Thyroid gland (tissue), 4 donors: ENCODE measurements around the gene CPXM2. TPM values are rescaled to one million over a fixed set of nuclear protein-coding genes. Genes with fewer than 3 reads are reported as not detected.

ENCODE experiments used
- DNase-seq, 2 donors: peaks; one replicate each; pipeline ENCODE4 v3.0.0-alpha.2; 2019
- H3K27ac ChIP-seq, 3 donors: fragments of 200-600 bp; sonication (generic); 1 replicate in 2 of 3; 2 replicates in 1 of 3; pipeline ENCODE4 v1.5.1; 2016 to 2019; ENCODE audit warnings: mild to moderate bottlenecking in 1 of 3, moderate library complexity in 1 of 3
- H3K27me3 ChIP-seq: fragments of 200-600 bp; sonication (generic); one replicate; pipeline ENCODE4 v1.5.1; 2019
- H3K36me3 ChIP-seq, 2 donors: fragments of 200-600 bp; sonication (generic); one replicate each; pipeline ENCODE4 v1.5.1; 2016 to 2019
- H3K4me1 ChIP-seq, 2 donors: fragments of 200-600 bp; sonication (generic); one replicate each; pipeline ENCODE4 v1.5.1; 2017 to 2019
- H3K4me3 ChIP-seq, 3 donors: fragments of 200-600 bp; sonication (generic); replicated peaks in 1 of 3; 1 replicate in 2 of 3; 2 replicates in 1 of 3; pipeline ENCODE4 v1.5.1; 2016; ENCODE audit warnings: mild to moderate bottlenecking in 1 of 3
- H3K9me3 ChIP-seq: fragments of 200-600 bp; sonication (generic); one replicate; pipeline ENCODE4 v1.5.1; 2017
- CTCF ChIP-seq, 6 experiments: fragments of 200-600 bp in 3 of 6; fragments of 450-650 bp in 3 of 6; sonication (generic) in 3 of 6; IDR thresholded peaks; one replicate each; pipeline ENCODE4 v1.5.1; 2016 to 2019; ENCODE audit warnings: antibody characterized with exemption in 6 of 6, mild to moderate bottlenecking in 2 of 6, inconsistent platforms in 1 of 6, moderate library complexity in 1 of 6
- POLR2A ChIP-seq, 2 donors: fragments of 450-650 bp; IDR thresholded peaks; one replicate each; pipeline ENCODE4 v1.6.1; 2017; ENCODE audit warnings: antibody characterized with exemption in 2 of 2, mild to moderate bottlenecking in 2 of 2, moderate library complexity in 1 of 2
- WGBS, 2 donors: methylation state at CpG; one replicate each; pipeline ENCODE4 v1.1.5; 2017; 5-methylcytosine and 5-hydroxymethylcytosine counted together
- intact Hi-C: fragments of 100-400 bp; cut with DNase I; formaldehyde crosslinking; loops from one replicate; pipeline ENCODE4 v1.15.1; 2023
- total RNA-seq, 4 donors: library from RNA; depleted of rRNA; stranded (reverse); fragments of >200 nt; gene quantifications; one replicate each; pipeline ENCODE4 v1.2.3, GENCODE V29; 2016

Gene CPXM2
- total RNA-seq, 4 donors from 2014 or later, result 6.3 to 11.6 (median 8.5) TPM

GRCh38 chr10:123847686-123848432 lies 43.7 kb downstream of the CPXM2 start:
- intact Hi-C loops, result no loop called here
- Histone ChIP-seq H3K27me3 (no peaks in the 10 kb centered on the region), H3K27ac (no peak overlapping the region), H3K4me3 (no peak overlapping the region), H3K9me3 (no peaks in the 10 kb centered on the region), H3K36me3 (no peaks in the 10 kb centered on the region), H3K4me1 (no peaks in the 10 kb centered on the region)
- no peak for DNase-seq
- WGBS, 2 donors, result 68 to 74% methylated on average over 5 of the region's 5 CpGs
- TF ChIP-seq CTCF (IDR thresholded peaks at IDR 0.05) (no peak), POLR2A (IDR thresholded peaks at IDR 0.05) (no peak)

- DNase-seq, result no peak
- no peaks in the 10 kb centered on the region for H3K4me1 ChIP-seq
- WGBS, 2 donors, result 86 to 89% methylated on average over 4 of the region's 4 CpGs
- no peaks in the 10 kb centered on the region for H3K27me3 ChIP-seq
- intact Hi-C loops, result no loop called here
- H3K27ac ChIP-seq, result no peak overlapping the region
- H3K9me3 ChIP-seq, result no peaks in the 10 kb centered on the region
- H3K4me3 ChIP-seq, result no peak overlapping the region
- no peak for TF ChIP-seq CTCF (IDR thresholded peaks at IDR 0.05)
- no peak for TF ChIP-seq POLR2A (IDR thresholded peaks at IDR 0.05)
- no peaks in the 10 kb centered on the region for H3K36me3 ChIP-seq
Observed at GRCh38 chr10:123843835-123844234, 47.8 kb downstream of the CPXM2 start.

GRCh38 chr10:123842692-123843385 lies 48.8 kb downstream of the CPXM2 start:
- H3K27me3 ChIP-seq, result no peaks in the 10 kb centered on the region
- 82 to 84% methylated on average over 9 of the region's 9 CpGs for WGBS, 2 donors
- H3K36me3 ChIP-seq, result no peaks in the 10 kb centered on the region
- no peaks in the 10 kb centered on the region for H3K4me1 ChIP-seq
- TF ChIP-seq POLR2A (IDR thresholded peaks at IDR 0.05), result no peak
- TF ChIP-seq CTCF (IDR thresholded peaks at IDR 0.05), result no peak
- intact Hi-C loops, result no loop called here
- H3K4me3 ChIP-seq, result no peak overlapping the region
- DNase-seq, result no peak
- no peaks in the 10 kb centered on the region for H3K9me3 ChIP-seq
- H3K27ac ChIP-seq, result no peak overlapping the region

- intact Hi-C loops, result no loop called here
- Histone ChIP-seq H3K4me3 (no peak overlapping the region), H3K27me3 (no peaks in the 10 kb centered on the region), H3K4me1 (no peaks in the 10 kb centered on the region), H3K27ac (no peak overlapping the region), H3K9me3 (no peaks in the 10 kb centered on the region), H3K36me3 (no peaks in the 10 kb centered on the region)
- DNase-seq, result no peak
- TF ChIP-seq POLR2A (IDR thresholded peaks at IDR 0.05), result no peak
- no peak for TF ChIP-seq CTCF (IDR thresholded peaks at IDR 0.05)
- 82 to 95% methylated on average over 2 of the region's 2 CpGs for WGBS, 2 donors
Observed at GRCh38 chr10:123841560-123841959, 50.0 kb downstream of the CPXM2 start.

- no peak for DNase-seq
- Histone ChIP-seq H3K4me1 (no peaks in the 10 kb centered on the region), H3K4me3 (no peak overlapping the region), H3K36me3 (no peaks in the 10 kb centered on the region), H3K9me3 (no peaks in the 10 kb centered on the region), H3K27me3 (no peaks in the 10 kb centered on the region), H3K27ac (no peak overlapping the region)
- 94 to 97% methylated on average over 9 of the region's 9 CpGs for WGBS, 2 donors
- TF ChIP-seq POLR2A (IDR thresholded peaks at IDR 0.05) (no peak), CTCF (IDR thresholded peaks at IDR 0.05) (no peak)
- intact Hi-C loops, result no loop called here
Observed at GRCh38 chr10:123841115-123841514, 50.5 kb downstream of the CPXM2 start.
